WTC11 (cell line): ENCODE results near the gene CC2D1A. TPM values are rescaled to one million over a fixed set of nuclear protein-coding genes. Genes with fewer than 3 reads are reported as not detected.
A peak's percentile ranks its signal among the peaks of the same experiment; 100 is the strongest.

Experiments
- ATAC-seq: fragments of 200-7000 bp; cut with Tn5 transposase; 2 replicates; pipeline ENCODE4 v1.10.0; 2021; ENCODE audit warnings: mild to moderate bottlenecking, moderate library complexity
- CTCF ChIA-PET: fragments of 300-600 bp; sonication (Branson Sonifier 250); formaldehyde crosslinking; loops from one replicate; lab custom pipeline; 2021; ENCODE audit warnings: antibody characterized with exemption; lab: Charles Lee
- POLR2A ChIA-PET: fragments of 350-600 bp; sonication (Branson Sonifier 250); formaldehyde crosslinking; loops from one replicate; lab custom pipeline; 2021; ENCODE audit warnings: antibody characterized with exemption; lab: Charles Lee
- DNase-seq: peaks from one replicate; pipeline ENCODE4 v3.0.0; 2021; ENCODE audit warnings: low spot score
- H3K27ac Mint-ChIP-seq: 2 replicates; pipeline ENCODE4 v1.8.0; 2021; ENCODE audit warnings: mixed read lengths
- H3K27me3 Mint-ChIP-seq: 2 replicates; pipeline ENCODE4 v1.8.0; 2021; ENCODE audit warnings: low read depth, mild to moderate bottlenecking, moderate library complexity, mixed read lengths
- H3K36me3 Mint-ChIP-seq: 2 replicates; pipeline ENCODE4 v1.8.0; 2021; ENCODE audit warnings: mixed read lengths
- H3K4me1 Mint-ChIP-seq: 2 replicates; pipeline ENCODE4 v1.8.0; 2022; ENCODE audit warnings: mixed read lengths
- H3K4me3 Mint-ChIP-seq: 2 replicates; pipeline ENCODE4 v1.8.0; 2021; ENCODE audit warnings: mild to moderate bottlenecking, moderate library complexity, mixed read lengths
- H3K9me3 Mint-ChIP-seq: 2 replicates; pipeline ENCODE4 v1.8.0; 2021; ENCODE audit warnings: mixed read lengths
- AR ChIP-seq: fragments of 250-450 bp; sonication (Bioruptor Pico); IDR thresholded peaks from 2 replicates; pipeline ENCODE4 v1.9.0; 2021; ENCODE audit warnings: mild to moderate bottlenecking
- EMX1 ChIP-seq: fragments of 250-450 bp; sonication (Bioruptor Pico); IDR thresholded peaks from 2 replicates; pipeline ENCODE4 v1.8.0; 2021; ENCODE audit warnings: mild to moderate bottlenecking
- ETV6 ChIP-seq: sonication (generic); formaldehyde crosslinking; IDR thresholded peaks from 2 replicates; pipeline ENCODE4 v1.8.1; 2022; ENCODE audit warnings: mild to moderate bottlenecking, missing genetic modification reagents
- HMGA2 ChIP-seq: fragments of 250-450 bp; sonication (Bioruptor Pico); IDR thresholded peaks from 2 replicates; pipeline ENCODE4 v1.4.0; 2021; ENCODE audit warnings: mild to moderate bottlenecking, moderate library complexity
- NFATC4 ChIP-seq: fragments of 250-450 bp; sonication (Bioruptor Pico); IDR thresholded peaks from 2 replicates; pipeline ENCODE4 v1.9.0; 2021; ENCODE audit warnings: mild to moderate bottlenecking
- PRDM15 ChIP-seq: sonication (generic); formaldehyde crosslinking; IDR thresholded peaks from 2 replicates; pipeline ENCODE4 v1.8.0; 2022; ENCODE audit warnings: missing genetic modification reagents
- PRRX2 ChIP-seq: fragments of 250-450 bp; sonication (Bioruptor Pico); IDR thresholded peaks from 2 replicates; pipeline ENCODE4 v1.8.0; 2021; ENCODE audit warnings: mild to moderate bottlenecking
- SOX15 ChIP-seq: fragments of 250-450 bp; sonication (Bioruptor Pico); IDR thresholded peaks from 2 replicates; pipeline ENCODE4 v1.9.0; 2021; ENCODE audit warnings: mild to moderate bottlenecking
- ZNF121 ChIP-seq: sonication (generic); formaldehyde crosslinking; IDR thresholded peaks from 2 replicates; pipeline ENCODE4 v1.8.0; 2023; ENCODE audit warnings: missing genetic modification reagents
- total RNA-seq: library from RNA; stranded (reverse); gene quantifications from 3 replicates; pipeline ENCODE4 v1.2.3, GENCODE V29; 2021
- TF ChIP-seq, protein P1 (sequence below): fragments of 250-450 bp; sonication (Bioruptor Pico); IDR thresholded peaks from 2 replicates; pipeline ENCODE4 v1.9.0; 2021; ENCODE audit warnings: moderate library complexity, mild to moderate bottlenecking, inconsistent platforms, borderline replicate concordance

CC2D1A gene
- total RNA-seq, 1 experiment from 2014 or later, result 44.2 TPM

- Mint-ChIP-seq H3K27me3 (no peaks in the 10 kb centered on the region; the same call in none of the 2 replicates), H3K36me3 (no peaks in the 10 kb centered on the region), H3K4me3 (no peak overlapping the region), H3K9me3 (peaks cover 5% of the 10 kb centered on the region; the same call in 1 of the 2 replicates), H3K27ac (no peak overlapping the region), H3K4me1 (no peaks in the 10 kb centered on the region)
- DNase-seq (no peak), ATAC-seq (no peak)
- CTCF ChIA-PET, result interaction anchor here (0.6 kb wide), 2 partner anchors 14 kb away, joined by 3 to 4 read pairs; no protein-coding TSS in a partner anchor
- TF ChIP-seq AR (CRISPR knock-in tag) (no peak), NFATC4 (no peak), EMX1 (CRISPR knock-in tag) (no peak)
- POLR2A ChIA-PET, result no interaction called here
Observed at GRCh38 chr19:13946414-13946813, 40.4 kb downstream of the CC2D1A start.

DNA sequence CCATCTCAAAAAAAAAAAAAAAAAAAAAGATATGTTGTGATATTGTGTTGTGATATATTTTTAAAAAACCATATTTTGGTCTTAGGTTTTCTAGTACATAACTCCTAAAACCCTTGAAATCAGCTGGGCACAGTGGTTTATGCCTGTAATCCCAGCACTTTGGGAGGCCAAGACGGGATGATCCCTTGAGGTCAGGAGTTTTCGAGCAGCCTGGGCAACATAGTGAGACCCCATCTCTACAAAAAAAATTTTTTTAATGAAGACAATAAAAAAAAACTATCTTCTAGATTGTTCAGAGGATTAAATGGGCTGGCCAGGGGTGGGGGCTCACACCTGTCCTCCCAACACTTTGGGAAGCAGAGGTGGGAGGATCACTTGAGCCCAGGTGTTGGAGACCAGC lies 45.0 kb downstream of the CC2D1A start:
- no peak overlapping the region for H3K27ac Mint-ChIP-seq
- H3K27me3 Mint-ChIP-seq, result no peaks in the 10 kb centered on the region; the same call in none of the 2 replicates
- no peak for DNase-seq
- H3K4me3 Mint-ChIP-seq, result no peak overlapping the region
- TF ChIP-seq ZNF121 (CRISPR knock-in tag) (peak; percentile 52; the same call in 1 of the 2 replicates), PRDM15 (CRISPR knock-in tag) (no peak)
- ATAC-seq, result no peak
- H3K36me3 Mint-ChIP-seq, result peaks cover 10% of the 10 kb centered on the region; the same call in 1 of the 2 replicates
- H3K9me3 Mint-ChIP-seq, result no peaks in the 10 kb centered on the region
- peaks cover 8% of the 10 kb centered on the region for H3K4me1 Mint-ChIP-seq
- CTCF ChIA-PET, result interaction anchor here (2.6 to 2.9 kb wide), 5 partner anchors 11 to 108 kb away, joined by 14 to 39 read pairs (median 20); partner anchors contain the start of gene IL27RA
- POLR2A ChIA-PET, result no interaction called here

DNA sequence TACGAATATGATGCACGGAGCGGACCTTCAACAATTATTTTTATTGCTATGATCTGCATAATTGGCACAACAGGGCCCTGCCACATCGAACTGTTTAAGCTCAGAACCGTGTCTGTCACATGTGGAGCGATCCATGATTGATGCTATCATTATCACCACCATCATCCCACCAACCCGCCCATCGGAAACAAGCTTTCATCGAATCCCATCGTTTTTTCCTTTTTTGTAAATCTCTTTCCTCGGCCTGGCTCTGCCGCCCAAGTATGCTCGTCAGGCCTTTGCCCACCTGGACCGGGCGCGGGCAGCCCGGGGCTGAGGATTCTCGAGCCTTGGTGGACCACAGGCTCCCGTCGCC lies 45.8 kb downstream of the CC2D1A start:
- H3K4me3 Mint-ChIP-seq, result peak overlapping the region; percentile 87
- POLR2A ChIA-PET, result interaction anchor here (0.6 to 2.4 kb wide), 3 partner anchors 11 to 185 kb away, joined by 3 to 23 read pairs (median 4); partner anchors contain the start of gene ASF1B
- H3K36me3 Mint-ChIP-seq, result peaks cover 16% of the 10 kb centered on the region
- CTCF ChIA-PET, result interaction anchor here (0.6 to 2.9 kb wide), 13 partner anchors 10 to 121 kb away, joined by 3 to 39 read pairs (median 13); partner anchors contain the start of genes IL27RA, MISP3 and PODNL1
- ATAC-seq (no peak), DNase-seq (no peak)
- no peaks in the 10 kb centered on the region for H3K9me3 Mint-ChIP-seq
- H3K27me3 Mint-ChIP-seq, result no peaks in the 10 kb centered on the region; the same call in none of the 2 replicates
- peaks cover 8% of the 10 kb centered on the region for H3K4me1 Mint-ChIP-seq
- TF ChIP-seq PRRX2 (CRISPR knock-in tag), result no peak
- TF ChIP-seq HMGA2 (CRISPR knock-in tag), result no peak
- TF ChIP-seq SOX15 (CRISPR knock-in tag), result no peak
- TF ChIP-seq, protein P1, sequence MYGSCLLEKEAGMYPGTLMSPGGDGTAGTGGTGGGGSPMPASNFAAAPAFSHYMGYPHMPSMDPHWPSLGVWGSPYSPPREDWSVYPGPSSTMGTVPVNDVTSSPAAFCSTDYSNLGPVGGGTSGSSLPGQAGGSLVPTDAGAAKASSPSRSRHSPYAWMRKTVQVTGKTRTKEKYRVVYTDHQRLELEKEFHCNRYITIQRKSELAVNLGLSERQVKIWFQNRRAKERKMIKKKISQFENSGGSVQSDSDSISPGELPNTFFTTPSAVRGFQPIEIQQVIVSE (CRISPR knock-in tag), result no peak
- TF ChIP-seq ETV6 (CRISPR knock-in tag), result 0 out of 2 replicates have a peak, but pooled peaks have one; percentile 19
- H3K27ac Mint-ChIP-seq, result no peak overlapping the region
